ENCODE measurements around the gene KRT86. TPM values are rescaled to one million over a fixed set of nuclear protein-coding genes. Genes with fewer than 3 reads are reported as not detected.

Gene KRT86
- total and polyA plus RNA-seq, 7 donors = 0.25 to 0.60 TPM; not detected in 5

DNA sequence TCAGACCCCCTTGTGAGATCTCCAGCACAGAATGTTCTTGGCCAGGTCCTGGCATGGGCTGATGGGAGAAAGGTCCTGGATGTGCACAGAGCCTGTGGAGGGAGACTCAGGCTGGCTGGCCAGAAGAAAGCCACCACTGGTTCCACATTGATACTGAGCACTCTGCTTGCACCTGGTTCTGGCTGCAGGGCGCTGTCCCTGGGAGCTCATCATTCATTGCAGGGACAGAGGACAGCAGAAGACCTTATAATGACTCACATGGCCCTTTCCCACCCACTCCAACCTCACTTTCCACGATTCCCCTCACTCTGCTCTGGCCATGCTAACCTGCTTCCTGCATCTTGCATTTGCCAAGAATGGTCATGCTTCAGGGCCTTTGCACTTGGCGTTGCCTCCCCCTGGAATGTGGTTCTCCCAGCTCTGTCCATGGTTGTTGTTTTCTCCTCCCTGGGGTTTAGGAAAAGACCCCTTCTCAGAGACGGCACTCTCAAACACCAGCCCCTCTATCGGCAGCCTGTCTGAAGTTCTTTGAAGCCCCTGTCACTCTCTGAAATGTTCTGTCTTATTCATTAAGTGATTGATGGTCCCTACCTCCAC is 31.1 kb upstream of the KRT86 start:
- TF ChIP-seq POLR2A (IDR thresholded peaks at IDR 0.05) = no peak
- TF ChIP-seq EP300 (IDR thresholded peaks at IDR 0.05) = no peak
- TF ChIP-seq CTCF (IDR thresholded peaks at IDR 0.05) = no peak
- no peak for TF ChIP-seq POLR2AphosphoS5 (IDR thresholded peaks at IDR 0.05)
- 77 to 78% methylated on average over 5 of the region's 5 CpGs for WGBS, 2 donors
- Histone ChIP-seq H3K9me3 (no peaks in the 10 kb centered on the region), H3K27ac (peak overlapping the region; percentile 24 to 84 (median 66)), H3K36me3 (no peaks in the 10 kb centered on the region), H3K4me3 (no peak overlapping the region), H3K4me1 (peaks cover 0 to 52% (median 39%) of the 10 kb centered on the region in 4 donors), H3K27me3 (no peaks in the 10 kb centered on the region)
- DNase-seq = peak; percentile 61
- intact Hi-C loops (cut with DNase I) = no loop called here

DNA sequence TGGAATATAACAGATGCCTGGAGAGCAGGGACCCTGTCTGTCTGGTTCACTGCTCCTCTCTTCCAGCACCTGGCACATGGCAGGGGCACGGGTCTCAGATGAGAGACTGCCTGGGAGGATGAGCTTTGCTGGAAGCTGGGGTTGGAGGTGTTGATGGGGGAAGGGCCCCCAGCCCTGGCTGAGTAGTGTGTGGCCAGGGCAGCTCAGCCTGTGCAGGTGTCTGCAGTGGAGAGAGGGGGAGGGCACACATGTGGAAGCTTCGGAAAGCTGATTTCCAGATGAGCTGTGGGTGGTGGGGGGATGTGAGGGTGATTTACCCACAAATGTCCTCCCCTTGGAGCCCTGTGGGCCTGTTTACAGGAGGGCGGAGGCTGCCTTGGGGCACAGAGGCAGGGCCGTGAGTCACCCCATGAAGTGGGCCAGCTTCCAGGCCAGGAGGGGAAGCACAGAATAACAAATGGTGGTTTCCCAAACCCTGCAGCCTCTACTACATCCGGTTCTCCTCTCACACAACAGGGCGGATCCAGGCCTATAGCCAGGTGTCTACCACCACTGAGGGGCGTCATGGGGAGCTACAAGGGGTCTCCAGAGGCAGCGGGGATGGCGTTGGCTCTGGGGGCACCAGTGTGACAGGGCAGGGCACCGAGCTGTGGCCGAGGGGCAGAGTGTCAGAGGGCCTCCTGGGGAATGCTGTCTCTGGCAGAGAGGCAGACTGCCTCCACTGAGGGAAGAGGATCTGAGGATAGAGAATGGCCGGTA is 30.4 kb upstream of the KRT86 start:
- WGBS, 2 donors = 35 to 43% methylated on average over 12 of the region's 12 CpGs
- no peaks in the 10 kb centered on the region for H3K36me3 ChIP-seq
- no peak overlapping the region for H3K4me3 ChIP-seq
- H3K4me1 ChIP-seq = peaks cover 0 to 58% (median 46%) of the 10 kb centered on the region in 4 donors
- no peaks in the 10 kb centered on the region for H3K9me3 ChIP-seq
- DNase-seq = peak; percentile 92
- TF ChIP-seq POLR2A (IDR thresholded peaks at IDR 0.05) (no peak), CTCF (IDR thresholded peaks at IDR 0.05) (no peak), POLR2AphosphoS5 (IDR thresholded peaks at IDR 0.05) (peak in 2 of 4 donors; percentile 16 to 66), EP300 (IDR thresholded peaks at IDR 0.05) (peak in 1 of 4 donors; percentile 14)
- peak overlapping the region; percentile 24 to 84 (median 66) for H3K27ac ChIP-seq
- H3K27me3 ChIP-seq = no peaks in the 10 kb centered on the region
- intact Hi-C loops (cut with DNase I) = no loop called here

GRCh38 chr12:52244615-52244994 is 29.8 kb upstream of the KRT86 start:
- TF ChIP-seq EP300 (IDR thresholded peaks at IDR 0.05) = peak in 1 of 4 donors; percentile 28
- no peak for TF ChIP-seq POLR2A (IDR thresholded peaks at IDR 0.05)
- TF ChIP-seq POLR2AphosphoS5 (IDR thresholded peaks at IDR 0.05) = peak in 3 of 4 donors; percentile 44 to 57 (median 56)
- no peaks in the 10 kb centered on the region for H3K9me3 ChIP-seq
- peak; percentile 71 for DNase-seq
- intact Hi-C loops (cut with DNase I) = no loop called here
- 65 to 86% methylated on average over 3 of the region's 3 CpGs for WGBS, 2 donors
- no peak overlapping the region for H3K4me3 ChIP-seq
- peak overlapping the region; percentile 24 to 84 (median 66) for H3K27ac ChIP-seq
- H3K27me3 ChIP-seq = no peaks in the 10 kb centered on the region
- peaks cover 0 to 64% (median 51%) of the 10 kb centered on the region in 4 donors for H3K4me1 ChIP-seq
- H3K36me3 ChIP-seq = no peaks in the 10 kb centered on the region

DNA sequence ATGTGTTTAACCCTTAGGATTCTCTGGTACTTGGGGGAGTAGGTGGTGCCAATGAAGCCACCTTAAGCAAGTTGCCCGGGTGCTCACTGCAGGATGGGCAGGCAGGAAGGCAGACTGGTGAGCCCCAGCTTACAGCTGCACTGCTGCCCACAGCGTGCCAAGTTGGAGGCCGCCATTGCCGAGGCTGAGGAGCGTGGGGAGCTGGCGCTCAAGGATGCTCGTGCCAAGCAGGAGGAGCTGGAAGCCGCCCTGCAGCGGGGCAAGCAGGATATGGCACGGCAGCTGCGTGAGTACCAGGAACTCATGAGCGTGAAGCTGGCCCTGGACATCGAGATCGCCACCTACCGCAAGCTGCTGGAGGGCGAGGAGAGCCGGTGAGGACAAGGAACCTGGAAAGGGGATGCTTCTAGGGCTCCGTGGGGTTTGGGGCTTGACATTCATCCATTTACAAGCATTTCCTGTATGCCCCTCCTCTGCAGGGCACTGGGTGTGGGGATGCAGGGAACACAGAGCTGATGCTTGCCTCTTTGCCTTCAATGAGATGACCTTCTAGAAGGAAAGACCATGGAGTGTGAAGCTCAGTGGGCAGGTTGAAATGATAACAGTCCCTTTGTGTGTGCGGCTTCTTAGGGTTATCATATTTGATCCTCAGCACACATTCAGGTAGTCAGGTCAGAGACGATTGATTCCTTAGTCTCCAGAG is 29.0 kb upstream of the KRT86 start:
- Histone ChIP-seq H3K27me3 (no peaks in the 10 kb centered on the region), H3K36me3 (no peaks in the 10 kb centered on the region), H3K9me3 (no peaks in the 10 kb centered on the region), H3K4me1 (peaks cover 0 to 69% (median 54%) of the 10 kb centered on the region in 4 donors), H3K4me3 (no peak overlapping the region), H3K27ac (peak overlapping the region in 3 of 4 donors; percentile 50 to 84 (median 82))
- intact Hi-C loops (cut with DNase I) = loop anchor here (1.0 kb wide), 1 partner anchor 34 kb away; no protein-coding TSS in a partner anchor
- DNase-seq = peak; percentile 64
- peak in 2 of 4 donors; percentile 57 to 58 for TF ChIP-seq POLR2AphosphoS5 (IDR thresholded peaks at IDR 0.05)
- no peak for TF ChIP-seq CTCF (IDR thresholded peaks at IDR 0.05)
- 93% methylated on average over 20 of the region's 20 CpGs for WGBS, 2 donors
